Fibroblast of skin of abdomen (primary cell): ENCODE measurements around the gene UGT1A5. TPM values are rescaled to one million over a fixed set of nuclear protein-coding genes. Genes with fewer than 3 reads are reported as not detected.

Source experiments
- DNase-seq: peaks from one replicate; pipeline ENCODE4 v3.0.0-alpha.2; 2013
- polyA plus RNA-seq, 2 experiments: library from polyadenylated mRNA; unstranded; fragments of 120-200 nt; gene quantifications; one replicate each; pipeline ENCODE4 v1.2.1, GENCODE V29; 2013; ENCODE audit not compliant: insufficient read length in 2 of 2

The UGT1A5 gene
- polyA plus RNA-seq (2013, experiment 1 of 2; ENCODE audit: insufficient read length): not detected
- not detected for polyA plus RNA-seq (2013, experiment 2 of 2; ENCODE audit: insufficient read length)

- no peak for DNase-seq
Observed at GRCh38 chr2:233712611-233713261, at the start of gene UGT1A5. UGT1A5 (plus strand) TSS chr2:233712907; CDS start chr2:233712992, 85 bp downstream.

GRCh38 chr2:233663911-233664310 is 48.8 kb upstream of the UGT1A5 start:
- DNase-seq: no peak

- DNase-seq: no peak
Observed at GRCh38 chr2:233668605-233669260, 44.0 kb upstream of the UGT1A5 start.

GRCh38 chr2:233671290-233672161 is 41.2 kb upstream of the UGT1A5 start, which contains the start of gene UGT1A9:
UGT1A9 (plus strand) TSS chr2:233671898; CDS start chr2:233671935, 37 bp downstream.
- no peak for DNase-seq

- no peak for DNase-seq
Observed at GRCh38 chr2:233672886-233673285, 39.8 kb upstream of the UGT1A5 start.

- DNase-seq: no peak
Observed at GRCh38 chr2:233673896-233674295, 38.8 kb upstream of the UGT1A5 start.

GRCh38 chr2:233674314-233674713 is 38.4 kb upstream of the UGT1A5 start:
- no peak for DNase-seq

GRCh38 chr2:233674995-233675394 is 37.7 kb upstream of the UGT1A5 start:
- no peak for DNase-seq

GRCh38 chr2:233676046-233676445 is 36.7 kb upstream of the UGT1A5 start:
- no peak for DNase-seq

- DNase-seq: no peak
Observed at GRCh38 chr2:233679196-233679595, 33.5 kb upstream of the UGT1A5 start.

GRCh38 chr2:233680361-233681045 is 32.2 kb upstream of the UGT1A5 start:
- no peak for DNase-seq

GRCh38 chr2:233681521-233682099 is 31.1 kb upstream of the UGT1A5 start, which contains the start of gene UGT1A7:
UGT1A7 (plus strand) TSS chr2:233681901; CDS start chr2:233681938, 37 bp downstream.
- DNase-seq: no peak

GRCh38 chr2:233684640-233685039 is 28.1 kb upstream of the UGT1A5 start:
- DNase-seq: no peak

GRCh38 chr2:233686928-233687327 is 25.8 kb upstream of the UGT1A5 start:
- DNase-seq: no peak

- DNase-seq: no peak
Observed at GRCh38 chr2:233688341-233688740, 24.4 kb upstream of the UGT1A5 start.

GRCh38 chr2:233689031-233689430 is 23.7 kb upstream of the UGT1A5 start:
- DNase-seq: no peak

GRCh38 chr2:233689501-233689900 is 23.2 kb upstream of the UGT1A5 start:
- no peak for DNase-seq

GRCh38 chr2:233690444-233690843 is 22.3 kb upstream of the UGT1A5 start:
- DNase-seq: no peak

- no peak for DNase-seq
Observed at GRCh38 chr2:233691443-233692433, 21.0 kb upstream of the UGT1A5 start.

GRCh38 chr2:233692648-233693047 is 20.1 kb upstream of the UGT1A5 start, which contains the start of gene UGT1A6:
UGT1A6 (plus strand) TSS chr2:233692890; CDS start chr2:233693005, 115 bp downstream.
- DNase-seq: no peak
